CD4-positive, alpha-beta T cell (primary cell): ENCODE data around the gene PDX1. TPM values are rescaled to one million over a fixed set of nuclear protein-coding genes. Genes with fewer than 3 reads are reported as not detected.

ENCODE experiments used
- ATAC-seq: fragments of 200-7000 bp; cut with Tn5 transposase; one replicate; pipeline ENCODE4 v1.10.0; 2022; ENCODE audit warnings: mild to moderate bottlenecking; ENCODE audit not compliant: poor library complexity
- CTCF ChIA-PET: fragments of 350-600 bp; sonication (Branson Sonifier 250); formaldehyde crosslinking; loops from one replicate; lab custom pipeline; 2021; ENCODE audit warnings: antibody characterized with exemption, inconsistent platforms; lab: Charles Lee
- POLR2A ChIA-PET: fragments of 350-600 bp; sonication (Branson Sonifier 250); formaldehyde crosslinking; loops from one replicate; lab custom pipeline; 2021; ENCODE audit warnings: antibody characterized with exemption, inconsistent platforms; lab: Charles Lee
- DNase-seq, 14 experiments: peaks; one replicate each; pipeline ENCODE4 v3.0.0-alpha.2; 2013 to 2020; ENCODE audit warnings: mixed read lengths in 2 of 14
- H3K27ac ChIP-seq, 2 donors: one replicate each; pipeline versions ENCODE4 v1.5.1 to v1.7.0; 2013; ENCODE audit warnings: low read length in 2 of 2, low read depth in 1 of 2, mild to moderate bottlenecking in 1 of 2
- H3K27me3 ChIP-seq, 2 experiments: 1 replicate in 1 of 2; 2 replicates in 1 of 2; pipeline versions ENCODE4 v1.6.1 to v1.7.0; 2013; ENCODE audit warnings: low read length in 2 of 2, control low read depth in 1 of 2, mild to moderate bottlenecking in 1 of 2, moderate library complexity in 1 of 2; ENCODE audit not compliant: insufficient read depth in 2 of 2, control insufficient read depth in 1 of 2
- H3K36me3 ChIP-seq: one replicate; pipeline ENCODE4 v1.6.1; 2013; ENCODE audit warnings: low read length, control low read depth; ENCODE audit not compliant: insufficient read depth
- H3K4me1 ChIP-seq: one replicate; pipeline ENCODE4 v1.6.1; 2013; ENCODE audit warnings: low read length, control low read depth; ENCODE audit not compliant: insufficient read depth
- H3K4me3 ChIP-seq: one replicate; pipeline ENCODE4 v1.5.1; 2013; ENCODE audit warnings: mild to moderate bottlenecking, low read length, moderate library complexity
- H3K9me3 ChIP-seq, 2 experiments: 1 replicate in 1 of 2; 2 replicates in 1 of 2; pipeline versions ENCODE4 v1.6.1 to v1.7.0; 2013; ENCODE audit warnings: low read length in 2 of 2, mild to moderate bottlenecking in 2 of 2, control low read depth in 1 of 2, moderate library complexity in 1 of 2; ENCODE audit not compliant: control insufficient read depth in 1 of 2, insufficient read depth in 1 of 2
- H3K27ac Mint-ChIP-seq: one replicate; pipeline ENCODE4 v1.8.0; 2020; ENCODE audit warnings: mixed read lengths
- H3K27me3 Mint-ChIP-seq: one replicate; pipeline ENCODE4 v1.8.0; 2021; ENCODE audit warnings: mixed read lengths
- H3K36me3 Mint-ChIP-seq: one replicate; pipeline ENCODE4 v1.8.0; 2021; ENCODE audit warnings: low read depth, mixed read lengths
- H3K4me1 Mint-ChIP-seq: one replicate; pipeline ENCODE4 v1.8.0; 2021; ENCODE audit warnings: low read depth, mixed read lengths
- H3K4me3 Mint-ChIP-seq: one replicate; pipeline ENCODE4 v1.8.0; 2020; ENCODE audit warnings: mild to moderate bottlenecking, mixed read lengths
- H3K9me3 Mint-ChIP-seq: one replicate; pipeline ENCODE4 v1.8.0; 2020; ENCODE audit warnings: mixed read lengths
- CTCF ChIP-seq: fragments of 200-600 bp; IDR thresholded peaks from one replicate; pipeline ENCODE4 v1.8.0; 2022; ENCODE audit warnings: antibody characterized with exemption, mild to moderate bottlenecking
- intact Hi-C, 2 experiments: fragments of 100-400 bp; cut with DNase I in 1 of 2; cut with micrococcal nuclease in 1 of 2; formaldehyde crosslinking; loops; one replicate each; pipeline versions ENCODE4 v1.15.1 to v1.9.0; 2023 to 2025; cut with DNase I, micrococcal nuclease
- total RNA-seq, 174 experiments: library from RNA in 2 of 174; stranded (reverse) in 2 of 174; gene quantifications; one replicate each; pipeline ENCODE4 v1.2.3 and lab custom pipeline; 2021 to 2026

PDX1 gene
- total RNA-seq, 2 experiments from 2014 or later: not detected

GRCh38 chr13:27920677-27921420 is 1.0 kb downstream of the PDX1 start:
- DNase-seq (no peak), ATAC-seq (no peak)
- Histone ChIP-seq H3K27ac (no peak overlapping the region), H3K27me3 (peaks cover 85 to 94% of the 10 kb centered on the region in 2 experiments), H3K36me3 (no peaks in the 10 kb centered on the region), H3K9me3 (peaks cover 0 to 43% of the 10 kb centered on the region in 2 experiments), H3K4me1 (peaks cover 50% of the 10 kb centered on the region), H3K4me3 (peak overlapping the region; percentile 30)
- CTCF ChIA-PET: no interaction called here
- Mint-ChIP-seq H3K4me1 (peaks cover 56% of the 10 kb centered on the region), H3K27me3 (peaks cover 81% of the 10 kb centered on the region), H3K27ac (no peak overlapping the region), H3K9me3 (no peaks in the 10 kb centered on the region), H3K36me3 (no peaks in the 10 kb centered on the region), H3K4me3 (peak overlapping the region; percentile 77)
- intact Hi-C loops: no loop called here
- TF ChIP-seq CTCF: no peak
- POLR2A ChIA-PET: interaction anchor here (0.9 kb wide), 1 partner anchor 130 kb away, joined by 3 read pairs; no protein-coding TSS in a partner anchor

- H3K4me3 Mint-ChIP-seq: no peak overlapping the region
- intact Hi-C loops: no loop called here
- H3K27ac Mint-ChIP-seq: no peak overlapping the region
- Histone ChIP-seq H3K27ac (no peak overlapping the region), H3K4me1 (peaks cover 50% of the 10 kb centered on the region), H3K9me3 (peaks cover 0 to 44% of the 10 kb centered on the region in 2 experiments), H3K27me3 (peaks cover 83 to 96% of the 10 kb centered on the region in 2 experiments), H3K4me3 (peak overlapping the region; percentile 30), H3K36me3 (no peaks in the 10 kb centered on the region)
- TF ChIP-seq CTCF: no peak
- H3K36me3 Mint-ChIP-seq: no peaks in the 10 kb centered on the region
- DNase-seq: no peak
- H3K4me1 Mint-ChIP-seq: peaks cover 62% of the 10 kb centered on the region
- H3K9me3 Mint-ChIP-seq: no peaks in the 10 kb centered on the region
- ATAC-seq: no peak
- ChIA-PET POLR2A (interaction anchor here (0.9 kb wide), 1 partner anchor 131 kb away, joined by 3 read pairs; no protein-coding TSS in a partner anchor), CTCF (no interaction called here)
- peaks cover 82% of the 10 kb centered on the region for H3K27me3 Mint-ChIP-seq
Observed at GRCh38 chr13:27921421-27921960, 1.7 kb downstream of the PDX1 start.

DNA sequence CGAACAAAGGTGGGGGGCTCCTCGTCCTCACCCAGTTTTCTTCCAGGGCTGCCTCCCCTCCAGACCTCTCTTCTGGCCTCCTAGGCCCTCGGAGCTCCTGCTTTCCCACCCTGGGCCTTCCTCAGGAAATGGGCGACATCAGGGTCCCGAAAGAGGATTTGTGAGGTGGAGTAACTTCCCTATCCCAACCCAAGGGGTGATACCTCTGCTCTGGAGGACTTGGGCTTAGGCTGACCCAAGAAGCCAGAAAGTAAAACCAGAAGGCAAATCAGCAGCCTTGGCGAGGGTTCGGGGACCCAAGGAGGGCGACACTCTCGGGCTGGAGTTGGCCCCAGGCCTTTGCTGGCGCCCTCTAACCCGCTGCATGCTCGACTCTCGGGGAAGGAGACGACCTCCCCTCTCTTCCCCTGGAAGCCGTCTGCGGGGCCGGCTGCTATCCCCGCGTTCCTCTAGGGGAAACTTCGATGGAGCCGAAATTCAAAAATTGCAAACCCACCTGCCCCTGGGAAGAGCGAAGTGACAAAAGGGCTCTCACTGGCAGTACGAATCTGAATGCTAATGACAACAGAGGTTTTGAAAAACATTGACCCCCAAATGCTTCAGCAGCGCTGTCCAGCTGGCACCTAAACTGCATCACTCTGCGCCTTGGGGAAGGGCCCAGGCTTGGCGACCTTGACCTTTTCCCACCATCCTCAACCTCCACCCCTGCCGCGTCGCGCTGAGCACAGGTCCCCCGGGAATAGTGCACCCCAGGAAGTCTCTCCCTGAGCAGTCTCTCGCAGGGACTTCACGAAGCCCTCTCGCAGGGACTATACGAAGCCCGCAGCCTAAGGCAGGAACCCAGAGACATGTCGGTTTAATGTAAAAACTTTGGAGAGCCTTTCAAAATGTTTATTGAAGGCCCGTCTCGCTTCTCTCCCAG is 2.4 kb downstream of the PDX1 start:
- H3K27ac Mint-ChIP-seq: no peak overlapping the region
- Histone ChIP-seq H3K36me3 (no peaks in the 10 kb centered on the region), H3K27ac (no peak overlapping the region), H3K4me3 (no peak overlapping the region), H3K27me3 (peaks cover 83 to 96% of the 10 kb centered on the region in 2 experiments), H3K4me1 (peaks cover 52% of the 10 kb centered on the region), H3K9me3 (peaks cover 0 to 47% of the 10 kb centered on the region in 2 experiments)
- H3K9me3 Mint-ChIP-seq: no peaks in the 10 kb centered on the region
- no peaks in the 10 kb centered on the region for H3K36me3 Mint-ChIP-seq
- POLR2A ChIA-PET: no interaction called here
- CTCF ChIA-PET: no interaction called here
- ATAC-seq (no peak), DNase-seq (no peak)
- intact Hi-C loops: no loop called here
- H3K4me1 Mint-ChIP-seq: peaks cover 64% of the 10 kb centered on the region
- TF ChIP-seq CTCF: no peak
- peaks cover 82% of the 10 kb centered on the region for H3K27me3 Mint-ChIP-seq
- H3K4me3 Mint-ChIP-seq: no peak overlapping the region
